Adrenal gland (tissue), 12 donors: Measurements from ENCODE around the gene SEPTIN3. TPM values are rescaled to one million over a fixed set of nuclear protein-coding genes. Genes with fewer than 3 reads are reported as not detected.

Source experiments
- DNase-seq, 7 donors: peaks; one replicate each; pipeline ENCODE4 v3.0.0-alpha.2; 2019 to 2020
- H3K27ac ChIP-seq, 5 donors: fragments of 200-600 bp; sonication (generic) in 4 of 5; 1 replicate in 3 of 5; 2 replicates in 2 of 5; pipeline versions ENCODE4 v1.5.1 to v1.8.0; 2016 to 2020; ENCODE audit warnings: mild to moderate bottlenecking in 1 of 5
- H3K27me3 ChIP-seq: fragments of 200-600 bp; 2 replicates; pipeline ENCODE4 v1.8.0; 2021
- H3K36me3 ChIP-seq, 2 donors: fragments of 200-600 bp; replicated peaks in 1 of 2; 1 replicate in 1 of 2; 2 replicates in 1 of 2; pipeline versions ENCODE4 v1.5.1 to v1.8.0; 2018 to 2022
- H3K4me1 ChIP-seq, 2 donors: fragments of 200-600 bp; replicated peaks in 1 of 2; 1 replicate in 1 of 2; 2 replicates in 1 of 2; pipeline versions ENCODE4 v1.5.1 to v1.8.0; 2018 to 2021
- H3K4me3 ChIP-seq, 4 donors: fragments of 200-600 bp; sonication (generic) in 3 of 4; one replicate each; pipeline ENCODE4 v1.5.1; 2016 to 2018
- H3K9me3 ChIP-seq, 3 donors: fragments of 200-600 bp; sonication (generic) in 1 of 3; replicated peaks in 1 of 3; 1 replicate in 2 of 3; 2 replicates in 1 of 3; pipeline versions ENCODE4 v1.5.1 to v1.8.0; 2016 to 2021
- CTCF ChIP-seq, 6 experiments: fragments of 450-650 bp in 4 of 6; fragments of 200-600 bp in 2 of 6; sonication (generic) in 1 of 6; IDR thresholded peaks; 1 replicate in 5 of 6; 2 replicates in 1 of 6; pipeline versions ENCODE4 v1.5.1 to v1.8.0; 2016 to 2021; ENCODE audit warnings: antibody characterized with exemption in 6 of 6, mild to moderate bottlenecking in 2 of 6, moderate library complexity in 1 of 6
- POLR2A ChIP-seq, 2 donors: fragments of 450-650 bp; IDR thresholded peaks; one replicate each; pipeline ENCODE4 v1.6.1; 2017; ENCODE audit warnings: antibody characterized with exemption in 2 of 2, mild to moderate bottlenecking in 2 of 2, moderate library complexity in 1 of 2
- WGBS, 4 donors: extraction: QIAGEN DNeasy Blood & Tissue Kit in 2 of 4; methylation state at CpG; one replicate each; pipeline versions ENCODE4 v1.1.5 to v1.1.7; 2013 to 2017; 5-methylcytosine and 5-hydroxymethylcytosine counted together
- intact Hi-C, 2 donors: fragments of 100-400 bp; cut with DNase I; formaldehyde crosslinking; loops; one replicate each; pipeline versions ENCODE4 v1.14.1 to v1.15.0; 2022 to 2023
- polyA plus RNA-seq, 3 donors: library from polyadenylated mRNA; stranded (reverse); fragments of 200-250 nt in 2 of 3; fragments of 350-450 nt in 1 of 3; fragmentation: Illumina TruSeq in 1 of 3; extraction: RNeasy Lipid Tissue Mini Kit (QIAGEN cat#74804) in 1 of 3; gene quantifications; one replicate each; pipeline ENCODE4 v1.2.3, GENCODE V29; 2013 to 2014
- total RNA-seq, 9 donors: library from RNA; depleted of rRNA in 4 of 9; stranded (reverse); fragments of >200 nt in 4 of 9; fragments of 120-200 nt in 1 of 9; fragmentation: NEBNext Ultra II Directional in 1 of 9; extraction: Animal tissue kit (Norgen Biotek cat#: 25700) in 1 of 9; gene quantifications; one replicate each; pipeline versions ENCODE4 v1.1.0 to v1.2.4, GENCODE V29; 2013 to 2023
- donor health status: healthy with polysubstance abuse.
- donor health status: Bipolar disorder and iron deficiency.
- donor health status: DM: yes; HTN: yes; CAD: no.
- donor health status: DM: no; HTN: no; CAD: no.
- donor health status: DM: no; HTN: no; CAD: no.
- donor health status: DM: yes; HTN: yes; CAD: no.

SEPTIN3 gene
- total and polyA plus RNA-seq, 12 donors: 0.14 to 7.4 (median 2.1) TPM; not detected in 2

GRCh38 chr22:41979423-41980250 is 10.4 kb downstream of the SEPTIN3 start:
- Histone ChIP-seq H3K4me1 (no peaks in the 10 kb centered on the region), H3K9me3 (no peaks in the 10 kb centered on the region), H3K27ac (no peak overlapping the region), H3K27me3 (peaks cover 14% of the 10 kb centered on the region), H3K36me3 (no peaks in the 10 kb centered on the region), H3K4me3 (no peak overlapping the region)
- intact Hi-C loops: loop anchor here in 1 of 2 donors (10.0 kb wide), 1 partner anchor 455 kb away; the partner anchor contains the start of gene NFAM1
- TF ChIP-seq POLR2A (IDR thresholded peaks at IDR 0.05): no peak
- no peak for TF ChIP-seq CTCF (IDR thresholded peaks at IDR 0.05)
- 66 to 86% (median 82%) methylated on average over 8 to 9 of the region's 9 CpGs for WGBS, 4 donors
- no peak for DNase-seq

GRCh38 chr22:41982865-41983264 is 13.6 kb downstream of the SEPTIN3 start:
- Histone ChIP-seq H3K27me3 (no peaks in the 10 kb centered on the region), H3K4me1 (no peaks in the 10 kb centered on the region), H3K36me3 (no peaks in the 10 kb centered on the region), H3K27ac (no peak overlapping the region), H3K4me3 (no peak overlapping the region), H3K9me3 (no peaks in the 10 kb centered on the region)
- intact Hi-C loops: no loop called here
- TF ChIP-seq CTCF (IDR thresholded peaks at IDR 0.05): no peak
- no peak for TF ChIP-seq POLR2A (IDR thresholded peaks at IDR 0.05)
- 50 to 61% (median 55%) methylated on average over 5 of the region's 5 CpGs for WGBS, 4 donors
- DNase-seq: no peak

- DNase-seq: peak in 1 of 7 donors; percentile 30
- intact Hi-C loops: no loop called here
Observed at GRCh38 chr22:41983513-41984405, 14.5 kb downstream of the SEPTIN3 start.

More at GRCh38 chr22:41983513-41984405, 14.5 kb downstream of the SEPTIN3 start:
- Histone ChIP-seq H3K4me1 (no peaks in the 10 kb centered on the region), H3K27me3 (no peaks in the 10 kb centered on the region), H3K4me3 (no peak overlapping the region), H3K9me3 (no peaks in the 10 kb centered on the region), H3K27ac (no peak overlapping the region), H3K36me3 (no peaks in the 10 kb centered on the region)
- TF ChIP-seq POLR2A (IDR thresholded peaks at IDR 0.05) (no peak), CTCF (IDR thresholded peaks at IDR 0.05) (no peak)
- WGBS, 4 donors: 70 to 77% (median 75%) methylated on average over 6 of the region's 6 CpGs
